ENCODE data around the gene NEDD9. TPM values are rescaled to one million over a fixed set of nuclear protein-coding genes. Genes with fewer than 3 reads are reported as not detected.

The NEDD9 gene
- total RNA-seq, 4 donors from 2014 or later = 51.7 to 136 (median 94.0) TPM

- TF ChIP-seq, protein P1, sequence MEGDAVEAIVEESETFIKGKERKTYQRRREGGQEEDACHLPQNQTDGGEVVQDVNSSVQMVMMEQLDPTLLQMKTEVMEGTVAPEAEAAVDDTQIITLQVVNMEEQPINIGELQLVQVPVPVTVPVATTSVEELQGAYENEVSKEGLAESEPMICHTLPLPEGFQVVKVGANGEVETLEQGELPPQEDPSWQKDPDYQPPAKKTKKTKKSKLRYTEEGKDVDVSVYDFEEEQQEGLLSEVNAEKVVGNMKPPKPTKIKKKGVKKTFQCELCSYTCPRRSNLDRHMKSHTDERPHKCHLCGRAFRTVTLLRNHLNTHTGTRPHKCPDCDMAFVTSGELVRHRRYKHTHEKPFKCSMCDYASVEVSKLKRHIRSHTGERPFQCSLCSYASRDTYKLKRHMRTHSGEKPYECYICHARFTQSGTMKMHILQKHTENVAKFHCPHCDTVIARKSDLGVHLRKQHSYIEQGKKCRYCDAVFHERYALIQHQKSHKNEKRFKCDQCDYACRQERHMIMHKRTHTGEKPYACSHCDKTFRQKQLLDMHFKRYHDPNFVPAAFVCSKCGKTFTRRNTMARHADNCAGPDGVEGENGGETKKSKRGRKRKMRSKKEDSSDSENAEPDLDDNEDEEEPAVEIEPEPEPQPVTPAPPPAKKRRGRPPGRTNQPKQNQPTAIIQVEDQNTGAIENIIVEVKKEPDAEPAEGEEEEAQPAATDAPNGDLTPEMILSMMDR (IDR thresholded peaks at IDR 0.05; ENCODE audit: low read depth) = no peak
Observed at GRCh38 chr6:11183761-11184362, 48.6 kb downstream of the NEDD9 start.

- TF ChIP-seq, protein P1 (IDR thresholded peaks at IDR 0.05; ENCODE audit: low read depth) = no peak
Observed at GRCh38 chr6:11181478-11182136, 50.9 kb downstream of the NEDD9 start.

DNA sequence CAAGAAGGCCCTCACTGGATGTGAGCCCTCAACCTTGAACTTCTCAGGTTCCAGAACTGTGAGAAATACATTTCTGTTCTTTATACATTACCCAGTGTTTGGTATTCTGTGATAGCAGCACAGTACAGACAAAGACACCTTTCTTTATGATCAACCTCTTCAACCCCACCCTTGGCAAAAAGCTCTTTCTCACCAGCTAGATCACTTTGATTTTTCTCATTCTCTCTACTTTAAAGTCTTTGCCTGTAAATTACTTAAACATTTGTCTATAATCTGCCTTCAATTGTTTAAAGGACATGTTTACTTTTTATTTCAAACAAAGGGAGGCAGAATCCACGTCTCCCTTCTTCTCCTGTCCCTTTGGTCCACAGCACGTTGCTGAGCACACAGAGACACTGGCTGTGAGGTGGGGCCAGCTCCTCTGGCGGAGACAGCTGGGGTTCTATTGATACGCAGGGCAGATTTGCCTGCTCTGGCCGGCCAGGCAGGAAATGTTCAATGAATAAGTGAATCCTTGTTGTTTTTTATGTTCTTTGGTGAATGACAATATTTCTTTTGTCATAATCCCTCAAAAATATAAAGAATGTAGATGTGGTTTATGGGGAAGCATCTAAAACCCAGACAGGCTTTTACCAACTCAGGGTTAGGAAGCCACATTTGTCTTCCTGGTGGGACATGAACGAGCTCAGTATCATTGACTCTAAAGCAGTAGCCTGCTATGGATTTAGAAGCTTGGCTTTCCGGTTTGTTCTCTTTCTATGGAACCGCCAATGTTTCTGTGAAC is 52.9 kb downstream of the NEDD9 start:
- TF ChIP-seq, protein P1 (IDR thresholded peaks at IDR 0.05; ENCODE audit: low read depth) = no peak

GRCh38 chr6:11179088-11179418 is 53.4 kb downstream of the NEDD9 start:
- TF ChIP-seq, protein P1 (IDR thresholded peaks at IDR 0.05; ENCODE audit: low read depth) = no peak

- TF ChIP-seq, protein P1 (IDR thresholded peaks at IDR 0.05; ENCODE audit: low read depth) = no peak
Observed at GRCh38 chr6:11177271-11177670, 55.2 kb downstream of the NEDD9 start.

DNA sequence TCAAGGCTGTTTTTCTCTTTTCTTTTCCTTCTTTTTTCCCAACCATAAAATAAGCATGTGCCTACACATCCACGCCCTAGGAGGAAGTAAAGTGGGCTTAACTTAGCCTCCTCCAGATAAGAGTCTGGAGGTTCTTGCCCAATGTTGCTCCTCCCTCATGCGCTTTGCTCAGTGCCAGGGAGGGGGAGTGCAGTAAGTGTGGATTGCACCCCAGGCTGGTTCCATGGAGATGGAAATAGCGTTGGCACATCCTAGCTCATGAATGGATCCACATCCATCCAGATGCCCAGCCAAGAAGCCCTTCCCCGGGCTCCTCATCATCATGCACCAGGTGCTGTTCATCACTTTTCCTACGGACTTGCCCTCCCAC is 58.2 kb downstream of the NEDD9 start:
- TF ChIP-seq, protein P1 (IDR thresholded peaks at IDR 0.05; ENCODE audit: low read depth) = no peak

All from subcutaneous adipose tissue (tissue), 4 donors.